Thyroid gland (tissue), 4 donors: Measurements from ENCODE around the gene THBD.

ENCODE experiments used
- POLR2A ChIP-seq, 2 donors: fragments of 450-650 bp; IDR thresholded peaks; one replicate each; pipeline ENCODE4 v1.6.1; 2017; ENCODE audit warnings: antibody characterized with exemption in 2 of 2, mild to moderate bottlenecking in 2 of 2, moderate library complexity in 1 of 2
- TF ChIP-seq, protein P1 (sequence below), 6 experiments: fragments of 200-600 bp in 3 of 6; fragments of 450-650 bp in 3 of 6; sonication (generic) in 3 of 6; IDR thresholded peaks; one replicate each; pipeline ENCODE4 v1.5.1; 2016 to 2019; ENCODE audit warnings: antibody characterized with exemption in 6 of 6, mild to moderate bottlenecking in 2 of 6, inconsistent platforms in 1 of 6, moderate library complexity in 1 of 6

DNA sequence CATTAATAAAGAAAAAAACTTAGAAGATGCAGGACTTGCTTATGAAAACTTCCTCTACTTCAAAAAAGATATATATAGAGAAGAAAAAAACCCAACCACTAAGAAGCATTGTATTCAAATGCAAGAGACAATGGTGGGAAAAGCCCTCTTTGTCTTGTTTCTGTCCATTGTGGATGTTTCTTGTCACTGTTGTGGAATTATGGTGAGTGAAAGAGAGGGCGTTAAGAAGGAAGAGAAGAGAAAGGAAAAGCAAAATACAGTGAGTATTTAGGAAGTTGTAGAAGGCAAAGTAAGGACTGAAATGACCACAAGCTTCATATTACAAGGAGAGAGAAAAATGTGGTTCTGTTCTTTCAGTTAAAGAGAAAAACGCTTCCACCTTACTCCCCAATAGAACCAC lies 14.1 kb upstream of the THBD start:
- no peak for TF ChIP-seq POLR2A (IDR thresholded peaks at IDR 0.05)
- TF ChIP-seq, protein P1, sequence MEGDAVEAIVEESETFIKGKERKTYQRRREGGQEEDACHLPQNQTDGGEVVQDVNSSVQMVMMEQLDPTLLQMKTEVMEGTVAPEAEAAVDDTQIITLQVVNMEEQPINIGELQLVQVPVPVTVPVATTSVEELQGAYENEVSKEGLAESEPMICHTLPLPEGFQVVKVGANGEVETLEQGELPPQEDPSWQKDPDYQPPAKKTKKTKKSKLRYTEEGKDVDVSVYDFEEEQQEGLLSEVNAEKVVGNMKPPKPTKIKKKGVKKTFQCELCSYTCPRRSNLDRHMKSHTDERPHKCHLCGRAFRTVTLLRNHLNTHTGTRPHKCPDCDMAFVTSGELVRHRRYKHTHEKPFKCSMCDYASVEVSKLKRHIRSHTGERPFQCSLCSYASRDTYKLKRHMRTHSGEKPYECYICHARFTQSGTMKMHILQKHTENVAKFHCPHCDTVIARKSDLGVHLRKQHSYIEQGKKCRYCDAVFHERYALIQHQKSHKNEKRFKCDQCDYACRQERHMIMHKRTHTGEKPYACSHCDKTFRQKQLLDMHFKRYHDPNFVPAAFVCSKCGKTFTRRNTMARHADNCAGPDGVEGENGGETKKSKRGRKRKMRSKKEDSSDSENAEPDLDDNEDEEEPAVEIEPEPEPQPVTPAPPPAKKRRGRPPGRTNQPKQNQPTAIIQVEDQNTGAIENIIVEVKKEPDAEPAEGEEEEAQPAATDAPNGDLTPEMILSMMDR (IDR thresholded peaks at IDR 0.05), result no peak
